ENCODE data around the gene GREM2. TPM values are rescaled to one million over a fixed set of nuclear protein-coding genes. Genes with fewer than 3 reads are reported as not detected.

Gene GREM2
- polyA plus RNA-seq, 1 donor from 2014 or later, result 0.85 TPM

DNA sequence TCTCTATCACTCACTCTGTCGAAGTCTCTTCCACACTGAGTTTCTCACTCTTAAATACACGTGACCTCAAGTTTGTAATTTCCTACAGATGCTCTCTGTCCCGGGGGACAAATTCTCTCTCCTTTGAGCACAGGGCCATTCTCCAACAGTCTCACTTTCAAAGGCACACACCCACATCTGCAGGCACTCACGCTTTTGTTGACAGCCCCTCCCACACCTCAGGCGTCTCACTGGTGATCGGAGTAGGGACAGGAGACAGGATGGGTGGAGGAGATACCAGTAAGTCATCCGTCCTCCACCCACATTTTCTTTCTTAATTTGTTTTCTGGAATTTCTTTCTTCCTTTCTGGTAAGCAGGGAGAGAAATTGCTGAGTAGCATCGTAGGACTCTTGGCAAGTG is 40.6 kb upstream of the GREM2 start:
- Histone ChIP-seq H2AFZ (ENCODE audit: low read depth, low read length) (no peak overlapping the region), H3K27ac (ENCODE audit: low read length) (no peak overlapping the region), H3K9me2 (ENCODE audit: insufficient read depth, low read length) (no peaks in the 10 kb centered on the region), H3F3A (ENCODE audit: insufficient read depth, low read length, poor library complexity, severe bottlenecking) (no peaks in the 10 kb centered on the region), H3K4me2 (ENCODE audit: low read length) (no peak overlapping the region), H3K36me3 (ENCODE audit: insufficient read depth, low read length) (no peaks in the 10 kb centered on the region), H3K27me3 (ENCODE audit: insufficient read depth, low read depth, low read length) (no peaks in the 10 kb centered on the region), H3K9me3 (ENCODE audit: low read length) (no peaks in the 10 kb centered on the region), H3K9ac (ENCODE audit: low read length) (no peak overlapping the region), H3K4me3 (ENCODE audit: low read length) (no peak overlapping the region), H3K79me2 (replicated peaks; ENCODE audit: insufficient read depth, low read length) (no peaks in the 10 kb centered on the region), H4K20me1 (ENCODE audit: insufficient read depth) (no peaks in the 10 kb centered on the region)
- TF ChIP-seq, protein P1, sequence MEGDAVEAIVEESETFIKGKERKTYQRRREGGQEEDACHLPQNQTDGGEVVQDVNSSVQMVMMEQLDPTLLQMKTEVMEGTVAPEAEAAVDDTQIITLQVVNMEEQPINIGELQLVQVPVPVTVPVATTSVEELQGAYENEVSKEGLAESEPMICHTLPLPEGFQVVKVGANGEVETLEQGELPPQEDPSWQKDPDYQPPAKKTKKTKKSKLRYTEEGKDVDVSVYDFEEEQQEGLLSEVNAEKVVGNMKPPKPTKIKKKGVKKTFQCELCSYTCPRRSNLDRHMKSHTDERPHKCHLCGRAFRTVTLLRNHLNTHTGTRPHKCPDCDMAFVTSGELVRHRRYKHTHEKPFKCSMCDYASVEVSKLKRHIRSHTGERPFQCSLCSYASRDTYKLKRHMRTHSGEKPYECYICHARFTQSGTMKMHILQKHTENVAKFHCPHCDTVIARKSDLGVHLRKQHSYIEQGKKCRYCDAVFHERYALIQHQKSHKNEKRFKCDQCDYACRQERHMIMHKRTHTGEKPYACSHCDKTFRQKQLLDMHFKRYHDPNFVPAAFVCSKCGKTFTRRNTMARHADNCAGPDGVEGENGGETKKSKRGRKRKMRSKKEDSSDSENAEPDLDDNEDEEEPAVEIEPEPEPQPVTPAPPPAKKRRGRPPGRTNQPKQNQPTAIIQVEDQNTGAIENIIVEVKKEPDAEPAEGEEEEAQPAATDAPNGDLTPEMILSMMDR (IDR thresholded peaks at IDR 0.05; ENCODE audit: poor library complexity, severe bottlenecking), result no peak
- no peak for TF ChIP-seq RAD21 (conservative IDR thresholded peaks at IDR 0.05)
- no peak for TF ChIP-seq SMC3 (conservative IDR thresholded peaks at IDR 0.05; ENCODE audit: poor library complexity)
- no peak for TF ChIP-seq MXI1 (conservative IDR thresholded peaks at IDR 0.05; ENCODE audit: poor library complexity, severe bottlenecking)
- no peak for TF ChIP-seq TAF1 (IDR thresholded peaks at IDR 0.05; ENCODE audit: low read depth)
- no peak for TF ChIP-seq POLR2AphosphoS5 (IDR thresholded peaks at IDR 0.05)
- no peak for TF ChIP-seq EZH2 (IDR thresholded peaks at IDR 0.05; ENCODE audit: borderline replicate concordance, insufficient read depth, low read length, poor library complexity, severe bottlenecking)
- no peak for TF ChIP-seq EP300 (conservative IDR thresholded peaks at IDR 0.05; ENCODE audit: poor library complexity, severe bottlenecking)
- TF ChIP-seq REST (IDR thresholded peaks at IDR 0.05; ENCODE audit: borderline replicate concordance), result no peak

- H3K27ac ChIP-seq (ENCODE audit: low read length), result no peak overlapping the region
- H3K4me2 ChIP-seq (ENCODE audit: low read length), result no peak overlapping the region
- H3F3A ChIP-seq (ENCODE audit: insufficient read depth, low read length, poor library complexity, severe bottlenecking), result no peaks in the 10 kb centered on the region
- H3K9me2 ChIP-seq (ENCODE audit: insufficient read depth, low read length), result no peaks in the 10 kb centered on the region
- no peaks in the 10 kb centered on the region for H4K20me1 ChIP-seq (ENCODE audit: insufficient read depth)
- no peak overlapping the region for H2AFZ ChIP-seq (ENCODE audit: low read depth, low read length)
- H3K79me2 ChIP-seq (replicated peaks; ENCODE audit: insufficient read depth, low read length), result no peaks in the 10 kb centered on the region
- no peak overlapping the region for H3K4me3 ChIP-seq (ENCODE audit: low read length)
- TF ChIP-seq TAF1 (IDR thresholded peaks at IDR 0.05; ENCODE audit: low read depth) (no peak), POLR2AphosphoS5 (IDR thresholded peaks at IDR 0.05) (no peak), RAD21 (conservative IDR thresholded peaks at IDR 0.05) (no peak), EZH2 (IDR thresholded peaks at IDR 0.05; ENCODE audit: borderline replicate concordance, insufficient read depth, low read length, poor library complexity, severe bottlenecking) (no peak), SMC3 (conservative IDR thresholded peaks at IDR 0.05; ENCODE audit: poor library complexity) (no peak), REST (IDR thresholded peaks at IDR 0.05; ENCODE audit: borderline replicate concordance) (no peak), EP300 (conservative IDR thresholded peaks at IDR 0.05; ENCODE audit: poor library complexity, severe bottlenecking) (no peak), MXI1 (conservative IDR thresholded peaks at IDR 0.05; ENCODE audit: poor library complexity, severe bottlenecking) (no peak)
- TF ChIP-seq, protein P1 (IDR thresholded peaks at IDR 0.05; ENCODE audit: poor library complexity, severe bottlenecking), result no peak
- no peak overlapping the region for H3K9ac ChIP-seq (ENCODE audit: low read length)
- H3K9me3 ChIP-seq (ENCODE audit: low read length), result no peaks in the 10 kb centered on the region
- H3K27me3 ChIP-seq (ENCODE audit: insufficient read depth, low read depth, low read length), result no peaks in the 10 kb centered on the region
- H3K36me3 ChIP-seq (ENCODE audit: insufficient read depth, low read length), result no peaks in the 10 kb centered on the region
Measured at GRCh38 chr1:240650877-240651276, 38.9 kb upstream of the GREM2 start.
